Heart left ventricle (tissue), 13 donors: ENCODE results near the gene PCOLCE2.

Experiments
- POLR2A ChIP-seq, 2 donors: fragments of 450-650 bp; IDR thresholded peaks; one replicate each; pipeline ENCODE4 v1.6.1; 2017; ENCODE audit warnings: antibody characterized with exemption in 2 of 2, mild to moderate bottlenecking in 2 of 2, moderate library complexity in 2 of 2
- TF ChIP-seq, protein P1 (sequence below), 12 donors: fragments of 200-600 bp; sonication (generic) in 4 of 12; IDR thresholded peaks; one replicate each; pipeline versions ENCODE4 v1.5.0 to v1.8.0; 2018 to 2022; ENCODE audit warnings: antibody characterized with exemption in 12 of 12, mild to moderate bottlenecking in 5 of 12
- donor health status: ischemic (EF 13 %, LVEDD 7.1; RV severe dilation, severe dysfunction).
- donor health status: DM: no; HTN: yes; CAD: no.
- donor health status: DM: no; HTN: no; CAD: no.
- donor health status: ischemic (EF 25% LVEDD 6.9; RV normal size, moderate dysfunction).
- donor health status: ischemic (EF 25% LVEDD 5.7; RV mildly dilated, moderate dysfunction).
- donor health status: ischemic (EF 35%, LVEDD 5.7; RV mildly dilated, moderate dysfunction).
- donor health status: nonischemic (EF 11% LVEDD 7.7; RV severe dilation, severe dysfunction).
- donor health status: DM: yes; HTN: yes; CAD: no.
- donor health status: PGD.
- donor health status: ischemic (EF 29% LVEDD 5.4; RV normal size, mild dysfunction).
- donor health status: nonischemic (EF 23%, LVEDD 6.1; RV moderate dilation, normal function).

DNA sequence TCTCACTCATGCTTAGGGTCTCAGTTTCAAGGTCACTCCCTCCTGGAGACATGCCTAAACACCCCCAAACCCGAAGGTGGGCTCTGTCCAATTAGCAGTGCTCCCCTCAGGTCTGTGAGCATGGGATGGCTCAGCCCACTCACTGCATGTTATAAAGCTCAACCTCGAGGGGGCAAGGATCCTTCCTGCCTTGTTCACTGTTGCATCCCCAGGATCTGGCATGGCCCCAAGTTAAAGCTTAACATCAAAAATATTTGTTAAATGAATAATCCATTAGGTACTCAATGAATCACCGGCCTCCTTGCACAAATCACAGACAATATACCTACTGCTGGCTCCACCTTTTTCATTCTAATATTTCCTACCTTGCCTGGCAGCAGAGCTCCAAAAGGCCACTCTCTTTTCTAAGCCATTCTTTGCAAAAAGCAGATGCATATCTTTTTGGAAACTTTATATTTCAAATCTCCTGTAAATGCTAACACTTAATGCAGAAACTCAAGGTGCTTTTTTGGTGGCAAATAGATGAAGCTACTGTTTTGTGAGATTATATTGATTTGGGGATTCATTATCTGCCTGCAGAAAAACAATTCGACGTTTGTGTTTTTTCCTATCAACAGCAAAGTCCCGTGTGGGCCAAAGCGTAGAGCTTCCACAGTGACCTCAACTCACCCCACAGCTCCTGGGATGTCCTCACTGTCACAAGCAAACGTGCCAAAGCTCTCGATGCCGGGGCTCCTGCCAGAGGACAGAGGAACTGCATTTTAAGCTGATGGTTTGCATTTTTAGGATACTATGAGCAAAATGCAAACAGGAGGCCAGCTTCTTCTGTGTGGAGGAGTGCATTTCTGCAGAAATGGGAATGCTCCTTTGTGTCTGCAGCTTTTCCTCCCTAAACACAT lies 35.4 kb downstream of the PCOLCE2 start:
- TF ChIP-seq, protein P1, sequence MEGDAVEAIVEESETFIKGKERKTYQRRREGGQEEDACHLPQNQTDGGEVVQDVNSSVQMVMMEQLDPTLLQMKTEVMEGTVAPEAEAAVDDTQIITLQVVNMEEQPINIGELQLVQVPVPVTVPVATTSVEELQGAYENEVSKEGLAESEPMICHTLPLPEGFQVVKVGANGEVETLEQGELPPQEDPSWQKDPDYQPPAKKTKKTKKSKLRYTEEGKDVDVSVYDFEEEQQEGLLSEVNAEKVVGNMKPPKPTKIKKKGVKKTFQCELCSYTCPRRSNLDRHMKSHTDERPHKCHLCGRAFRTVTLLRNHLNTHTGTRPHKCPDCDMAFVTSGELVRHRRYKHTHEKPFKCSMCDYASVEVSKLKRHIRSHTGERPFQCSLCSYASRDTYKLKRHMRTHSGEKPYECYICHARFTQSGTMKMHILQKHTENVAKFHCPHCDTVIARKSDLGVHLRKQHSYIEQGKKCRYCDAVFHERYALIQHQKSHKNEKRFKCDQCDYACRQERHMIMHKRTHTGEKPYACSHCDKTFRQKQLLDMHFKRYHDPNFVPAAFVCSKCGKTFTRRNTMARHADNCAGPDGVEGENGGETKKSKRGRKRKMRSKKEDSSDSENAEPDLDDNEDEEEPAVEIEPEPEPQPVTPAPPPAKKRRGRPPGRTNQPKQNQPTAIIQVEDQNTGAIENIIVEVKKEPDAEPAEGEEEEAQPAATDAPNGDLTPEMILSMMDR (IDR thresholded peaks at IDR 0.05): no peak
- no peak for TF ChIP-seq POLR2A (IDR thresholded peaks at IDR 0.05)
